Testis (tissue), 3 donors: ENCODE measurements around the gene TRAPPC10. TPM values are rescaled to one million over a fixed set of nuclear protein-coding genes. Genes with fewer than 3 reads are reported as not detected.

ENCODE experiments used
- DNase-seq: peaks from one replicate; pipeline ENCODE4 v3.0.0-alpha.2; 2019
- H3K27ac ChIP-seq, 2 donors: fragments of 200-600 bp; sonication (generic); one replicate each; pipeline ENCODE4 v1.5.1; 2019
- H3K27me3 ChIP-seq: fragments of 200-600 bp; sonication (generic); one replicate; pipeline ENCODE4 v1.5.1; 2019
- H3K36me3 ChIP-seq: fragments of 200-600 bp; sonication (generic); one replicate; pipeline ENCODE4 v1.5.1; 2017; ENCODE audit warnings: low read depth; ENCODE audit errors: missing control alignments
- H3K4me1 ChIP-seq: fragments of 200-600 bp; sonication (generic); one replicate; pipeline ENCODE4 v1.5.1; 2019
- H3K4me3 ChIP-seq, 2 donors: fragments of 200-600 bp; sonication (generic); one replicate each; pipeline ENCODE4 v1.5.1; 2017 to 2019
- H3K9me3 ChIP-seq: fragments of 200-600 bp; sonication (generic); one replicate; pipeline ENCODE4 v1.5.1; 2017
- POLR2A ChIP-seq: fragments of 450-650 bp; IDR thresholded peaks from one replicate; pipeline ENCODE4 v1.6.1; 2017; ENCODE audit warnings: antibody characterized with exemption, mild to moderate bottlenecking, moderate library complexity
- WGBS, 2 donors: methylation state at CpG; one replicate each; pipeline ENCODE4 v1.1.5; 2018; 5-methylcytosine and 5-hydroxymethylcytosine counted together
- intact Hi-C: fragments of 100-400 bp; cut with DNase I; formaldehyde crosslinking; loops from one replicate; pipeline ENCODE4 v1.15.1; 2023; ENCODE audit warnings: low total_unique reads
- polyA plus RNA-seq: library from polyadenylated mRNA; stranded (reverse); fragments of 350-450 nt; fragmentation: Illumina TruSeq; extraction: RNeasy Lipid Tissue Mini Kit (QIAGEN cat#74804); gene quantifications from one replicate; pipeline ENCODE4 v1.2.3, GENCODE V29; 2014; ENCODE audit warnings: low read depth, low replicate concordance; ENCODE audit not compliant: insufficient read depth
- total RNA-seq, 2 donors: library from RNA; depleted of rRNA; stranded (reverse); fragments of >200 nt; gene quantifications; one replicate each; pipeline ENCODE4 v1.2.3, GENCODE V29; 2016
- TF ChIP-seq, protein P1 (sequence below), 3 experiments: fragments of 450-650 bp in 2 of 3; fragments of 200-600 bp in 1 of 3; sonication (generic) in 1 of 3; IDR thresholded peaks; one replicate each; pipeline ENCODE4 v1.5.1; 2016 to 2019; ENCODE audit warnings: antibody characterized with exemption in 3 of 3, mild to moderate bottlenecking in 2 of 3, moderate library complexity in 1 of 3

TRAPPC10 gene
- total and polyA plus RNA-seq, 3 donors from 2014 or later = 46.4 to 69.8 (median 58.0) TPM

DNA sequence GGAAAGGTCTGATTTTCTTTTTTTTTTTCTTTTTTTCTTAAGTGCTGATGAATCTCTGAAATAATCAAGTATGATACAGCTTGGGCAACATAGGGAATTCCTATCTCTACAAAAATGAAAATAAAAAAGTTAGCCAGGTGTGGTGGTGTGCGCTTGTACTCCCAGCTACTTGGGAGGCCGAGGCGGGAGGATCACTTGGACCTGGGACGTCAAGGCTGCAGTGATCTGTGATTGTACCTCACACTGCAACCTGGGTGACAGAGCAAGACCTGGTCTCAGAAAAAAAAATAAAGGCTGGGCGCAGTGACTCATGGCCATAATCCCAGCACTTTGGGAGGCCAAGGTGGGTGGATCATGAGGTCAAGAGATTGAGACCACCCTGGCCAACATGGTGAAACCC is 6.0 kb downstream of the TRAPPC10 start:
- TF ChIP-seq POLR2A = no peak
- TF ChIP-seq, protein P1, sequence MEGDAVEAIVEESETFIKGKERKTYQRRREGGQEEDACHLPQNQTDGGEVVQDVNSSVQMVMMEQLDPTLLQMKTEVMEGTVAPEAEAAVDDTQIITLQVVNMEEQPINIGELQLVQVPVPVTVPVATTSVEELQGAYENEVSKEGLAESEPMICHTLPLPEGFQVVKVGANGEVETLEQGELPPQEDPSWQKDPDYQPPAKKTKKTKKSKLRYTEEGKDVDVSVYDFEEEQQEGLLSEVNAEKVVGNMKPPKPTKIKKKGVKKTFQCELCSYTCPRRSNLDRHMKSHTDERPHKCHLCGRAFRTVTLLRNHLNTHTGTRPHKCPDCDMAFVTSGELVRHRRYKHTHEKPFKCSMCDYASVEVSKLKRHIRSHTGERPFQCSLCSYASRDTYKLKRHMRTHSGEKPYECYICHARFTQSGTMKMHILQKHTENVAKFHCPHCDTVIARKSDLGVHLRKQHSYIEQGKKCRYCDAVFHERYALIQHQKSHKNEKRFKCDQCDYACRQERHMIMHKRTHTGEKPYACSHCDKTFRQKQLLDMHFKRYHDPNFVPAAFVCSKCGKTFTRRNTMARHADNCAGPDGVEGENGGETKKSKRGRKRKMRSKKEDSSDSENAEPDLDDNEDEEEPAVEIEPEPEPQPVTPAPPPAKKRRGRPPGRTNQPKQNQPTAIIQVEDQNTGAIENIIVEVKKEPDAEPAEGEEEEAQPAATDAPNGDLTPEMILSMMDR (IDR thresholded peaks at IDR 0.05) = no peak
- H3K27ac ChIP-seq = no peak overlapping the region
- no peaks in the 10 kb centered on the region for H3K9me3 ChIP-seq
- H3K27me3 ChIP-seq = no peaks in the 10 kb centered on the region
- peaks cover 8% of the 10 kb centered on the region for H3K4me1 ChIP-seq
- H3K36me3 ChIP-seq = no peaks in the 10 kb centered on the region
- DNase-seq = no peak
- 92% methylated on average over 5 of the region's 5 CpGs for WGBS, 2 donors
- intact Hi-C loops = no loop called here
- no peak overlapping the region for H3K4me3 ChIP-seq

DNA sequence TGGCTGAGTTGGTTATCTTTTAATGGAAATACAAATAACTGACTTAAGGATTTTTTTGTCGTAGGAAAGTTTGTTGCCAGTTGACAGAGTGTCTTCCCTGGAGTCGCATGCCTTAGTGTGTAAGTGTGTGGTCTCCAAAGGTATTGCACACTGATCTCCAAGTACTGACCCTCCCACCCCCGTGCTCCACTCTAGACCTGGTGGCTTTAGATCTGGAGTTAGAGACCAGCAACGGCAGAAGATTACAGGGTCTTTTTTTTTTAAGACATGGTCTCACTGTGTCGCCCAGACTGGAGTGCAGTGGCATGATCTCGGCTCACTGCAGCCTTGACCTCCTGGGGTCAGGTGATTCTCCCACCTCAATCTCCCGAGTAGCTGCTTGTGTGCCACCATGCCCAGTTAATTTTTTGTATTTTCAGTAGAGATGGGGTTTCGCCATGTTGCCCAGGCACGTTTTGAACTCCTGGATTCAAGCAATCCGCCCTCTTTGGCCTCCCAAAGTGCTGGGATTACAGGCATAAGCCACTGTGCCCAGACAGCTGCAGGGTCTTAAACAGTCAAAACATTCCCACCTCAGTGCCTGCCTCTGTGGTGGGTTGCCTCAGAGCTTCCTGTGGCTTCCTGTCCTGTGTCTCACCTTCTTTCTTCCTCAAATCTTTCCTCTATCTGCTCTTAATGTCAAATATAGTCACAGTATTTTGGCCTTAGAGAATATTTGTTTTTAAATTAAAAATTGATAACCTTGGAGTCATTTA is 6.9 kb downstream of the TRAPPC10 start:
- Histone ChIP-seq H3K9me3 (no peaks in the 10 kb centered on the region), H3K4me1 (no peaks in the 10 kb centered on the region), H3K27me3 (no peaks in the 10 kb centered on the region), H3K4me3 (no peak overlapping the region), H3K36me3 (no peaks in the 10 kb centered on the region), H3K27ac (no peak overlapping the region)
- TF ChIP-seq, protein P1 (IDR thresholded peaks at IDR 0.05) = no peak
- TF ChIP-seq POLR2A = no peak
- no peak for DNase-seq
- WGBS, 2 donors = 66 to 67% methylated on average over 10 of the region's 10 CpGs
- intact Hi-C loops = no loop called here

DNA sequence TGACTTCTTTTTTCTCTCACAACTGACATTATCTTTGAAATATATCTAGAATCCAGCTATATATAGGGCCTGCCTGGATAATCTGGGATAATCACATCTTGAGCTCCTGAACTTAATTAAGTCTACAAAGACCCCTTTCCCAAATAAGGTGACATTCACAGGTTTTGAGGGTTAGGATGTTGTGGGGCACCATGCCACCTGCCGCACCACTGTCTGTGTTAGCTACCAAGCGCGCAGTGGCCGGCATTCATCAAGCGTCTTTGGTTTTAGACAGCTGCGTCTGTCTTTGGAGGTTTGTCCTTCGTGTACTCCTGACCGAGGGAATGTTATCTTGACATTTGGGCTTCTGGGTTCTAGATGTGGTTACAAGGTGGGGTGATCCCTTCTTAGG is 7.5 kb downstream of the TRAPPC10 start:
- WGBS, 2 donors = 87 to 91% methylated on average over 8 of the region's 8 CpGs
- TF ChIP-seq, protein P1 (IDR thresholded peaks at IDR 0.05) = no peak
- no peak for TF ChIP-seq POLR2A
- no peak for DNase-seq
- Histone ChIP-seq H3K4me3 (no peak overlapping the region), H3K9me3 (no peaks in the 10 kb centered on the region), H3K27ac (no peak overlapping the region), H3K36me3 (no peaks in the 10 kb centered on the region), H3K4me1 (no peaks in the 10 kb centered on the region), H3K27me3 (no peaks in the 10 kb centered on the region)
- intact Hi-C loops = no loop called here

GRCh38 chr21:44020551-44020950 is 8.4 kb downstream of the TRAPPC10 start:
- Histone ChIP-seq H3K9me3 (no peaks in the 10 kb centered on the region), H3K27me3 (no peaks in the 10 kb centered on the region), H3K4me3 (no peak overlapping the region), H3K27ac (no peak overlapping the region), H3K4me1 (peaks cover 10% of the 10 kb centered on the region), H3K36me3 (no peaks in the 10 kb centered on the region)
- 82 to 89% methylated on average over 4 of the region's 4 CpGs for WGBS, 2 donors
- no peak for TF ChIP-seq POLR2A
- TF ChIP-seq, protein P1 (IDR thresholded peaks at IDR 0.05) = no peak
- intact Hi-C loops = loop anchor here (10.0 kb wide), 1 partner anchor 54 kb away; no protein-coding TSS in a partner anchor
- DNase-seq = no peak

- H3K4me1 ChIP-seq = peaks cover 15% of the 10 kb centered on the region
These were observed 9.0 kb downstream of the TRAPPC10 start for GRCh38 chr21:44021064-44021463.

More at GRCh38 chr21:44021064-44021463, 9.0 kb downstream of the TRAPPC10 start:
- Histone ChIP-seq H3K27ac (no peak overlapping the region), H3K4me3 (no peak overlapping the region), H3K27me3 (no peaks in the 10 kb centered on the region), H3K9me3 (no peaks in the 10 kb centered on the region), H3K36me3 (no peaks in the 10 kb centered on the region)
- WGBS, 2 donors = 65 to 79% methylated on average over 1 of the region's 1 CpG
- no peak for TF ChIP-seq POLR2A
- TF ChIP-seq, protein P1 (IDR thresholded peaks at IDR 0.05) = no peak
- intact Hi-C loops = loop anchor here (10.0 kb wide), 1 partner anchor 54 kb away; no protein-coding TSS in a partner anchor
- DNase-seq = no peak
